ENCODE data around the gene YIPF7.

The YIPF7 gene

DNA sequence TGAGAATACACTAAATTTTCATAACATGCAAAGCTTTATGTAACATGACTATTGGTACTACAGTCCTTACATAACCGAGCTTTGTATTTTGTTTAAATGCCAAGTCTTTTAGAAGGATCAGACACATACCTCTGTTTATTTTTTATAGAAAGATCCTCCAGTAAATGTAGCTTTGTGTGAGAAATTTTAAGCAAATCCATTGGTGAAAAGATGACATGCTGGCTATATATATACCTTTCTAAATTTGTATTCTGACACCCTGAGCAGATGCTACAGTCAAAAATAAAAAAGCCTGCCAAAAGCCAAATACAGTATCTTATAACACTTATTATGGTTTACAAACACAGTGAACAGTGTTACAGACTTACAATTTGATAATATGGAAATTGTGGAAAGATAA lies at the start of gene YIPF7:
Gene YIPF7, minus strand, starts transcription at position 201 of the 400 bp plus-strand sequence. CDS start 1,525 bp downstream, outside the sequence.
- DNase-seq = no peak

DNA sequence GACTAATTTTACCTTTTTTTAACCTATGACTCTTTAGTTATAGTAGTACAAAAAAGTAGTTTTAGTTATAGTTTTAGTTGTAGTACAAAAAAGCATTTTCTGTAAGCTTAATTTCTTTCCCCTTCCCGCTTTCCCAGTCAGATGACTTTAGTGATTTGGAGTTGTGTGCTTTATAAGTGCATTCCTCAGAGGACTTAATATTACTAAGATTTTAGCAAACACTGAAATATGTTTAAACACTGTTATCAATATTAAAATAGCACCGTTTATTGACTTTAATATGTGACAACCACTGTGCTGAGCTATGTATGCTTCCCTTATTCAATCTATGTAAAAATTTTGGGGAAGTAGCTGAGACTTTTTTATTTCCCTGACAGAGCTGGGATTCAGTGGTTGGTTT lies 49.6 kb upstream of the YIPF7 start:
- no peak for DNase-seq

DNA sequence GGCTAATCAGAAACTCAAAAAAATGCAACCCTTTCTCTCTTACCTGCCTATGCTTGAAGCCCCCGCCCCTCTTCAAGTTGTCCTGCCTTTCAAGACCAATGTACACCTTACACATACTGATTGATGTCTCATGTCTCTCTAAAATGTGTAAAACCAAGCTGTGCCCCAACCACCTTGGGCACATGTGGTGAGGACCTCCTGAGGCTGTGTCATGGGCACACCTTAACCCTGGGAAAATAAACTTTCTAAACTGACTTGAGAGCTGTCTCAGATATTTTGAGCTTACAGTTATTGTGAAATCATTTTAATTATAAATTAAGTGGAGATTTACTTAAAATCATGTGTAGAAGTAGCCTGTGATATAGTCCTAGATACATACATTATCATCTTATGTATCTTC lies 49.0 kb upstream of the YIPF7 start:
- no peak for DNase-seq

DNA sequence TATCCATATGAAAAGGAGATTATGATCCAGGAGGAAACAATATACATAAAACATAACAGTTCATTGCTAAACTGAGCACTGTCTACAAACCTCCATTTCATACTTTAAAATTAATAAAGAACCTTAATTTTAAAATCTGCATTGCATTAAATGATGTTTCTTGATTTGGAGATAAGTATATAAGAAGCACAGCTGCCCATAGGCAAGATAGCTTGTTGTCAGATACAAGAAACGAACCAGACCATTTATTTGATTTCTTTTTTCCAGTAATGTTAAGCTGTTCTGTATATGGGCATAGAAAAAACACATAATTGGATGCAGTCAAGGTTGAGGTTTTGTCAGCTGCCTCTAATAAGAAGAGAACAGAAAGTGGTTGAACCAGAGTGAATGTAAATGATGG lies 33.2 kb upstream of the YIPF7 start:
- DNase-seq = no peak

DNA sequence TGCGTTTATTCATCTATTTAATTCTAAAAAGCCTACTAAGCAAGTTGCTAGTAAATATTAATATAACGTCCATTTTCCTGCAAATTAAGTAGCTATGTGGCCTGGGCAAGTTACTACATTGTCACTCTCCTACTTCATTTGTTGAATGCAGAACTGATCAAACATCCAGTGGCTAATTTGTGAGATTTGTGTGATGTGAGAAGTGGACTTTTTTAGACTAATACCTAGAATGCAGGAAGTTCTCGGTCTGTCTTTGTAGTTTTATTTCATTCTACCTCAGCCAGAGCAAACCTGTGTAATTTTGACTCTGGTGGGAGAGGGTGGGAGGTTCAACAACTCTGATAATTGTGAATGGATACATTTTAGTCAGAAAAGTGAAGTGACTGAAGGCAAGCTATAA lies 27.6 kb upstream of the YIPF7 start:
- no peak for DNase-seq

DNA sequence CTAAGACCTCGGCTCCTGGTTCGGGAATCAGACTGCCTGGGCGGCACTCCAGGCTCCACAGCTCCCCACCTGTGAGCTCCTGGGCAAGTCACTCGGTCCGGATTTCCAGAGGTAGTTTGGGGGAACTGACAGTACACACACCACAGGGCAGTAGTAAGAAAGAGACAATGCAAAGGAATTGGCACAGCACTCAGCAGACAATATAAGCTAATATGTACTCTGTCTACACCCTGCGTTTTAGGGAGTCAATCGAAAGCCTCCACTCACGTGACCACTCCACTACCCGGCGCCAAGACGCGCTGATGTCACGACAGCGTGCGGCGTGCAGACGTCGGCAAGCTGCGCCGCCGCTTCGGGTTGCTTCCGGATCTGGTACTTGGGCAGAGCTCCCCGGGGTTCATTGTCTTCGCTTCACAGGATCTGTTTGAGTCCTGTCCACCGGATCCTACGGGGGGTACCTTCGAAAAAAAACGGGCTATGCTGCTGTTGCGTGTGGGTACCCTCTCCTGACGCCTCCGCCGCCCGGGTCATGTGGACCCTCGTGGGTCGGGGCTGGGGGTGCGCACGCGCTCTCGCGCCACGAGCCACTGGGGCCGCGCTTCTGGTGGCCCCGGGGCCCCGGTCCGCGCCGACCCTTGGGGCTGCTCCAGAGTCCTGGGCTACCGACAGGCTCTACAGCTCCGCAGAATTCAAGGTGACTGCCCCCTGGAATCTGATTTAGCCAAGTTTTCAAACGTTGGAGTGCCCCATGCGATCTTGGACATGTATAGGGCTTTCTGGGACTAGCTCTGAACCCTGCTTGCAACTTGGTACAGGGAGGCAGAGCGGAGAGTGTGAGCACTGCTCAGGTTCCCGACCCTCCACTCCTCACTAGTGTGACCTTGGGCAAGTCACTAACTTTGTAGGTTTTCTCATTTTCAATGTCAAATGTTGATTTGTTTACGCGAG lies 26.9 kb upstream of the YIPF7 start, which contains the start of gene GUF1:
Gene GUF1, plus strand, starts transcription at position 327 of the 948 bp plus-strand sequence. Its CDS starts 203 bp downstream, at position 530.
- peak; percentile 80 to 82 for DNase-seq

DNA sequence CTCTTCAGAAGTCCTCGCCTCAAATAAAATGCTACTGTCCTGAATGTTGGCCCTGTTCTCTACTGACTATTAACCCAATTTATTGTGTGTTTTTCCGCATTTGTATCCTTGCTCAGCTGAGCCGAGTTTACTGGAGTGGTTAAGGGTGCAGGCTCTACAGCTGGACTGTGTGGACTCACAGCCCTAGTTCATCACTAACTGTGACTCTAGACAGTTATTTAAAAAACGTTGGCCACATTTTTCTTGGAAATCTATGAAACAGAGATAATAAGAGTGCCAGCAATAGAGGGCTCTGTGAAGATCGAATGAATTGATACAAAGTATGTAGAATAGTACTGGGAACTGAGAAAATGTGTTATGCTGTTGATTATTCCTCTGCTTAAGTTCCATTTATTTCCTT lies 23.9 kb upstream of the YIPF7 start:
- DNase-seq = no peak

DNA sequence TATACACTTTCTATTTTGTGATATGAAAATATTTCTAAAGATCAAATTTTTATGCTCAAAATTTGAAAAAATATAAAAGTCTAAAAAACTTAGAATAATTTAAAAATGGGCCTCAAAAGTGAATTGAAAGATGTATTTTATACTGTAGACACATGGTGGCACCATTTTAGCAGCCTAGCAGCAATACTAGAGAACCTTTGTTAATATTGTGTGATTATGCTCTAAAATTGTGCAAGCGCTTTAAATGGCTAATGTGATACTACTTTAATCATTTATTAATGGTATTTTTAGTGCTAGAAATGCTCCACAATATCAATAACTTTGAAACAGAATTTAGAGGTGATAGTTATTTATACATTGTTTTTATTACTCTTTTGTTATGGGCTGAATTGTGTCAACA lies 23.0 kb upstream of the YIPF7 start:
- DNase-seq = no peak

DNA sequence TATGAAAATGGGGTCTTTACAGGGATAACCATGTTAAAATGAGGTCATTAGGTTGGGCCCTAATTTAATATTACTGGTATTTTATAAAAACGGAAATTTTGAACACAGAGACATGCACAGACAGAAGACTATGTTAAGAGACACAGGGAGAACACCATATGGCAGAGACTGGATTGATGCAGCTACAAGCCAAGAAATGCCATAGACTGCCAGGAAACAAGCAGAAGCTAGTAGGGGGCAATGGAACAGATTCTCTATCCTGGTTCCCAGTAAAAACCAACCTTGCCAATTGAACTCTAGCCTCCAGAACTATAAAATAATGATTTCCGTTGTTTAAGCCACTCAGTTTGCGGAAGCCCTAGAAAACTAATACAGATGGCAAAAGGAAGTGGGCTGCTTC lies 20.2 kb upstream of the YIPF7 start:
- DNase-seq = no peak

DNA sequence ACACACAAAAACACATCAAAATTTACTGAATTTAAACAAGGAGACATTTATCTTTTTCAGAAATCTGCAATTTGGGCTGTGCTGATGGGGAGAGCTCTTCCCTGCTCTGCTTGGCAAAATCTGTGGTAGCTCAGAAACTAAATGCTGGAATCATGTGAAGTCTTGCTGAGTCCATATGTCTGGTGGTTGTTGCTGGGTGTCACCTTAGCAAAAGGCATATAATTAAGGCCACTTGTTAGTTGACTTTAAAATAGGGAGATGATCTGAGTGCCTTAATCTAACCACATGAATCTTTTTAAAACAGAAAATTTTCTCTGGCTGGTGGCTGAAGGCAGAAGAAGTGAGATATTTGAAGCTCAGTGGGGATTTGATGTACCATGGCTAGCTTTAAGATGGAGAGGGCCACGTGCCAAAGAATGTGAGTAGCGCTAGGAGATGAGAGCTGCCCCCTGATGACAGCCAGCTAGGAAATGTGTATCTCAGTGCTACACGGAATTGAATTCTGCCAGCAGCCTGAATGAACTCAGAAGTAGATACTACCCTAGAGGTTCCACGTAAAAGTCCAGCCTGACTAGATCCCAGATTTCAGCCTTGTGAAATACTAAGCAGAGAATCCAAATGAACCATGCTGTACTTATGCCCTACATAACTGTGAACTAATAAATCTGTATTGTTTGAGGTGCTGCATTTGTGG lies 19.2 kb upstream of the YIPF7 start:
- DNase-seq = no peak

DNA sequence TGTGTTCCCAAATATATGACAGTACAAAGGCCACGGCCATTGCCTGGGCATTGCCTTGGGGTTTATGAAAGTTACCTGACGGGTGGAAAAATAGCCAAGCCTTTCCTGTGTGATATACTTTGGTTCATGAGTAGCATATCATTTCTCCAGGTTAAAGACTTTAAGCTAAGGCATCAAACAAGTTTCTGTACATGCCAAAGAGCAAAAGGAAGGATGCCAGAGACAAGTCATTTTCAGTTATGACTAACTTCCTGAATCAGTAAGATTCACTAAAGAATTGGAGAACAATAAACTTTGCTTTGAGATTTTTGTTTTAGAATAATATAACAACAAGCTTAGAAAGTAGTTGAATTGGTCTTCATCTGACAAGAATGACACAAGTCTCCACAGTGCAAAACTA lies 17.1 kb upstream of the YIPF7 start:
- no peak for DNase-seq

DNA sequence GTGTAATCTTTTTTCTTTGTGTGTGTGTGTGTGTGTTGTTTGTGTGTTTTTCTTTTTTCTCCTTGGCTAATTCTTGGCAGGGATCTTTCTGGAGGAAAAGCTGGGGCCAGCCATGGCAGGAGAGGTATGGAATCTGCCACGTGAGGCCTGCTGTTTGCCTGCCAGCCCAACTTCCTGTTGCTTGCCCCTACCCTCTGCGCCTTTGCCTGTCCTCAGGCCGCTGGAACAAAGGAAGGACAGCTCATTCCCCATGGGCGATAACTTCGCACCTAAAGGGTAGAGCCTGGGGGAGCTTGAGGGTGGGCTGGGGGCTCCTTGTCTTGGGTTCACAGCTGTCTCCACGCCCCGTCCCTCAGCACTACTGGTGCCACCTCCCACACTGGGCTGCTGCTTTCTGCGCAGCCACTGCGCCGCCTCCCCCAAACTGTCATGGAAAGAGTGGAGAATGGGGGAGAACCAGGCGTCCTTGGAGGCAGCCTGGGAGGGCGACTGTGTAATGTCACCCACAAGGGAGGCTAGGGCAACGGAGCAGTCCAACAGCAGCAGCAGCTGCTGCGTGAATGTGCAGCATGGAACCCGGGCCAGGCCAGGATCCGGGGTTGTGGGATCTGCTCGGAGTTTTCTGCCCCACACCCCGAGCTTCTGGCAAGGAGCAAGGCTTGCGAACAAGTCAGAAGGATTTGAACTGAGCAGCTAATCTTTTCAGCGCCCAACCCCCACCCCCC lies 12.3 kb upstream of the YIPF7 start:
- no peak for DNase-seq

DNA sequence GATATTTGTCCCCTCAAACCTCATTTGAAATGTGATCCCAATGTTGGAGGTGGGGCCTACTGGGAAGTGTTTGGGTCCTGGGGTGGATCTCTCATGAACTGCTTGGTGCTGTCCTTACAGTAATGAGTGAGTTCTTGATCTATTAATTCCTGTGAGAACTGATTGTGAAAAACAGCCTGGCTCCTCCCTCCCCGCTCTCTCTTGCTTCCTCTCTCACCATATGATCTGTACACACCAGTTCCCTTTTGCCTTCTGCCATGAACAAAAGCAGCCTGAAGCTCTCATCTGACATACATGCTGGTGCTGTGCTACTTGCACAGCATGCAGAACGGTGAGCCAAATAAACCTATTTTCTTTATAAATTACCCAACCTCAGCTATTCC lies 11.2 kb upstream of the YIPF7 start:
- DNase-seq = no peak

DNA sequence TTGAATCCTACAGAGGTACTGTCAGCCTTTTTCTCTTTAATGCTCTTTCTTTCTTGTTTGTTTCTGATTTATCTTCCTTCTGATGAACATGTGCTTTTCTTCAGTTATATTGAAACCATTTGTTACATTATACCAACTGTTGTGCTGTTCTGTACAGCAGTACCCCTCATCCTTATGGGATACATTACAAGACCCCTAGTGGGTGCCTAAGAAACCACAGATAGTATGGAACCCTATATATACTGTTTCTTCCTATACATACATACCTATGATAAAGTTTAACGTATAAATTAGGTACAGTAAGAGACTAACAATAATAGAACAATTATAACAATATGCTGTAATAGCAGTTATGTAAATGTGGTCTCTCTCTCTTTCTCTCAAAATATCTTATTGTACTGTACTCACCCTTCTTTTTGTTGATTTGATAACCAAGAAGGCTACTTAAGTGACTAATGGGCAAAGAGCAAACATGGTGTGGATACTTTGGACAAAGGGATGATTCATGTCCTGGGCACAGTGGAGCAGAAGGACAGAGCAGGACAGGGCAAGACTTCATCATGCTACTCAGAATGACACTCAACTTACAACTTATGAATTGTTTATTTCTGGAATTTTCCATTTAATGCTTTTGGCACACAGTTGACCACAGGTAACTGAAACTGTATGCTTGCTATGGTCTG lies 10.7 kb upstream of the YIPF7 start:
- DNase-seq = no peak

DNA sequence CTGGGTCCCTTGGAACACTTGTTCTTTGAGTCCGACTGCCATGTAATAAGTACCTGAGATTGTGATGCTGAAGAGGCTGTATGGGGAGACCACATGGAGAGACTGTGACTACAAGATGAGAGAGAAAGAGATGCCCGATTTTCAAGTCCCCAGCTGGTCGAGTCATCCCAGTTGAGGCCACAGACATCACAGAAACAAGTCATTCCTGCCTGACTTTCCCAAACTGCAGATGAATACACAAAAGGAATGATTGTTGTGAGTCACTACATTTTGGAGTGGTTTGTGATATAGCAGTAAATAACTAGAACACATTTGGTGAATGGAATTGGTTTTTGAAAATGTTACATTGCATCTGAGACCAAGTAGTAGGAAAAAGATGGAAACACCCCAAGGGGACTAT lies 9.0 kb upstream of the YIPF7 start:
- no peak for DNase-seq

DNA sequence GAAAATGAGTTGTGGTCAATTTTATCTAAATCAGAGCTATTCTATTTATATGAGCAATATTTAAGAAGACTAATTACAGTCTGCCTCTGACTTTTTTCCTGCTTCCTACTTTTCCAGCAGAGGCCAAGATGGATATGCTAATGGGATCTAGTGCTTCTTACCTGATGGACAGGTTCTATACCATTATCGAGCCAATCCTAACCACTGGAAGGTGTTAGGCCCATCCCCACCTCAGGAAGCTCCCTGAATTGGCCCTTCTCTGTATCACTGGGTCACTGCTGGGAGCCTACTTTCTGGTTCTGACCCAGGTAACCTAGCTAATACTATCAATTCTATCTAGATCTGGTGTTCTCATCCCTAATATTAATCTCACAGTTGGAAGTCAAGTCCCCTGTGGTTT lies 577 bp upstream of the YIPF7 start:
- no peak for DNase-seq

DNA sequence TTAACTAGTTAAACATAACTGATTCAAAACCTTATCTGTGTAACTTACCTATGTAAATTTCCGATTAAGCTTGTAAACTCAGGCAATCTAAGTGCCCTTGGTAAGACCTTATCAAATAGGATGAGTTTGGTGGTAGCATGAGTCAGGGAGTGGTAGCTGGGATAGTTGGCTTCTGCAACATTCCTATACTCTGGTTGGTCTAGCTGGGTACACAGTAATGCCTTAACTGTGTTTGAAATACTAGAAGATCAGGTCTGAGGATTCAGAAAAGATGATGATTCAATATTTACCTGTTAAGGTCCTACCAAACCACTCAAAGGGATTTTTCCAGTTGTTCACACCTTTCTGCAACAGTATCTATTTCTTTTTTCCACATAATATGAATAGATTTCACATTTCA lies 5.3 kb downstream of the YIPF7 start:
- no peak for DNase-seq

DNA sequence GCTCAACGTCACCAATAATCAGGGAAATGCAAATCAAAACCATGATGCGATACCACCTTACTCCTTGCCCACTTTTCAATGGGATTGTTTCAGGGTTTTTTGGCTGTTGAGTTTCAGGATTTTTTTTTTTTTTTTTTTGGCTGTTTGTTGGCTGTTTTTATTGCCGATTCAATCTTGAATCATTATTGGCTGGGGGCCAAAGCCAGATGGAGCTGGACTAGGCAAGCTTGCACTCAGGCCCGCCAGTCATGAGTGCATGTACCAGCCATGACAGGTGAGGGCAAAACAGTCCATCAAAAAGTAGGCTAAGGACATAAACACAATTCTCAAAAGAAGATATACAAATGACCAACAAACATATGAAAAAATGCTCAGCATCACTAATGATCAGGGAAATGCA lies 13.3 kb downstream of the YIPF7 start:
- no peak for DNase-seq

DNA sequence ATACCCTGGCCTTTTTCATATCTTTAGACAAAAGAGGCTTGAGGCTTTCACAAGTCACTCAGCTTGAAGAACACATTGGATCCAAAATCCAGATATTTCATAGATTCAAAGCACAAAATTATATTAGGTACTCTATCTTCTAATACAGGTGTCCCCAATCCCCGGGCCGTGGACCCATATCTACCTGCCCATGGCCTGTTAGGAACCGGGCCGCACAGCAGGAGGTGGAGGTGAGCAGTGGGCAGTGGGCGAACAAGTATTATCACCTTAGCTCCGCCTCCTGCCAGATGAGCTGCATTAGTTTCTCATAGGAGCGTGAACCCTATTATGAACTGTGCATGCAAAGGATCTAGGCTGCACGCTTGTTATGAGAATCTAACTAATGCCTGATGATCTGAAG lies 18.7 kb downstream of the YIPF7 start:
- no peak for DNase-seq

DNA sequence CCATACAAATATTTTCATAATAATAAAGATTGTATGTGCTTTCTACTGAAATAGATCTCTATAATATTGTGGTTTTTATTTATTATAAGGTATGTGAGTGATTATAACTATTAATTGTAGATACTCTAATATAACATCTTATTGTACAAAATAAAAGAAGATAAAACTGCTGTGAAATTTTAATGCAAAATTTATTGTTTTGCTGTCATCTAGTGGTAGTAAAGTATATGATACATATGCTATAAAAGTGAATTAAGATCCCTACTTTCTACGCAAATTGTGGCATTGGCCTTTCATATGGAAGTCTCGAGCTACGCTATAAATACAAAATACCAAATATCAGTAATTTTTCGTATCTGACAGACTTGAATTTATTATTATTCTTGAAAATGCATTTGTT lies 19.3 kb downstream of the YIPF7 start:
- DNase-seq = no peak

DNA sequence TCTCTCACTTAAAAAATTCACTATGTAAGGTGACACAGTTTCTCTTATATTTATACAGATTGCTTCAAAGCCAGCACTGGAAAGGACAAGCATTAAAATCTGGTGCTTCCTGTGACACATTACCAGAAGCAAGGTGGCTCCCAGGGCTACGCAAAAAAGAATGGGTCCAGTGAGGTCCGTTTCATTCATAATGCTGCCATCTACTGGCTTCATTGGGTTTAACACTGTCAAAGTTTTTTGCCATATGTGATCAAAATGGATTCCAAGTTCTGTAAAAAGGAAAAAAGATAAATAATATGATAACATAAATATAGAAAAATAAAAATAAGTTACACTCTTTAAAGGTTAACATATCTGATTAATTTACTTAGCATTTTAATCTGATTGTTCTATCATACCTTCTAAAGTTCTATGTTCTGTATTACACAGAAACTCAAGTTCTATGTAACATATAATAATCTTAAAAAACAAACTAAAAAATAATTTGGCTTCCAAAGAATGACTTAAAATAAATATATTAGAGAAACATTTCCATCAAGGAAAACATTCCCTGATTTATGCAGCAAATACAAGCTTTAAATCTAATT lies 22.1 kb downstream of the YIPF7 start:
- peak in 1 of 2 donors; percentile 22 for DNase-seq

DNA sequence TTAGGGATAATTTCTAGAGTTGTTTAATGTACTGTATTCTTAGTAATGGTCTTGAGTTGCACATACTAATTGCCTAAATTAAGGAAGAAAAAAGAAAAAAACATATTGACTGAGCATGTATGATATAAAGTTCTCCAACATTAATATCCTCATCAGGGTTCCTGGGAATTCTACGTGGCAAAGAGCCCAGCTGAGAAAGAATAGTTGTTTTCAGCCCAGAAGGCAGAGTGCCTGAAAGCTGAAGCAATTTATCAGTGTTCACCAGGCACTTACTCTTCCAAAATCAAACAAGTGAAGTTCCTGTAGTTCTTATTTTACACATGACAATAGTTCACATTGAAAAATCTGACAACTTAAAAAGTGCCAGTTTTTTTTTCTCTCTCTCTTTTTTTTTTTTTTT lies 27.7 kb downstream of the YIPF7 start:
- DNase-seq = no peak

DNA sequence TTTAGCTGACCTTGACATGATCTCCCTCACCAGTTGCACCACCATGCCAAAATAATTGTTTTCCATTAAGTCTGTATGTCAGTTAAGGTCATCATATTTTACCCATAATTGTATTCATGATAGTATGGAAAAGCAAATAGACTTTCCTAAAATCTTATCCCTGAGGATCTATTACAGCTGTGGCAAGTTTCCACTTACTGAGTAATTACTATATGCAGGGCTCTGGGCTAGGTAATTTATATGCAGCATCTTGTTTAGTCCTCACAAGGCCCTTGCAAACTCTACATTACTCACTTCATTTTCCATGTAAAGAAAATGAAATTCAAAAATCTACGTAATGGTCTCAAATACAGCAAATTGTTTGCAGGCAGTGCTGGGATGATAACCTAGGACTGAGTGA lies 34.8 kb downstream of the YIPF7 start:
- no peak for DNase-seq

Data from bone marrow (tissue), 2 donors.